ENCODE data around the gene IL1RAPL2.

DNA sequence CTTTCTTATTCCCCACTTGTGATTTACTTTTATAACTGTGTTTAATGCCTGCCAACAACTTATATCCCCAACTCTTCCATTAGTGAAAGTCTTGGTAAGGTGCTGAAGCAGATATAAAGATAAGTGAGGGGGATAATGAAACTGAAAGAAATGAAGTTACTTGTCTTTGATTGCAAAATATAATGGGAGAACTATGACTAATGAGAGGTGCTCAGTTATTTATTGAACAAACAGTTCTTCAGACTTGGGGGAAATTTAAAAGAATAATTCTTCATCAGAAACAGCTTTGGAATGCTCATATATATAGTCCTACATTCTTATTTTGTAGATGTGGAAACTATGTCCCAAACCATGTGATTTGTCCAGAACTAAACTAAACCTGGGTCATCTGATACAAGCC is 441.0 kb downstream of the IL1RAPL2 start:
- TF ChIP-seq TEAD4 (IDR thresholded peaks at IDR 0.05) (no peak), TAF1 (IDR thresholded peaks at IDR 0.05; ENCODE audit: low read depth) (no peak), EP300 (IDR thresholded peaks at IDR 0.05; ENCODE audit: borderline replicate concordance) (no peak), ZBTB7A (IDR thresholded peaks at IDR 0.05; ENCODE audit: low read depth) (no peak)
- TF ChIP-seq, protein P1, sequence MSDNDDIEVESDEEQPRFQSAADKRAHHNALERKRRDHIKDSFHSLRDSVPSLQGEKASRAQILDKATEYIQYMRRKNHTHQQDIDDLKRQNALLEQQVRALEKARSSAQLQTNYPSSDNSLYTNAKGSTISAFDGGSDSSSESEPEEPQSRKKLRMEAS (IDR thresholded peaks at IDR 0.05), result no peak
